Neural progenitor cell (in vitro differentiated cells): ENCODE data around the gene HOXD12. TPM values are rescaled to one million over a fixed set of nuclear protein-coding genes. Genes with fewer than 3 reads are reported as not detected.
A peak's percentile ranks its signal among the peaks of the same experiment; 100 is the strongest.

Experiments
- DNase-seq: peaks from one replicate; pipeline ENCODE4 v3.0.0-alpha.2; 2016; ENCODE audit warnings: low spot score
- H2AFZ ChIP-seq: fragments of 200-600 bp; sonication (generic); replicated peaks from 2 replicates; pipeline ENCODE4 v1.6.1; 2016; ENCODE audit warnings: antibody characterized with exemption
- H3F3A ChIP-seq: fragments of 200-600 bp; sonication (generic); 2 replicates; pipeline ENCODE4 v1.6.1; 2016; ENCODE audit warnings: antibody characterized with exemption, low read depth
- H3K27ac ChIP-seq: fragments of 200-600 bp; sonication (generic); 2 replicates; pipeline ENCODE4 v1.5.1; 2016; ENCODE audit warnings: mild to moderate bottlenecking
- H3K27me3 ChIP-seq: fragments of 200-600 bp; sonication (generic); 2 replicates; pipeline ENCODE4 v1.6.1; 2016; ENCODE audit warnings: mild to moderate bottlenecking, moderate library complexity
- H3K36me3 ChIP-seq: fragments of 200-600 bp; sonication (generic); 2 replicates; pipeline ENCODE4 v1.5.1; 2016
- H3K4me1 ChIP-seq: fragments of 200-600 bp; sonication (generic); 2 replicates; pipeline ENCODE4 v1.6.1; 2016; ENCODE audit warnings: mixed run types
- H3K4me2 ChIP-seq: fragments of 200-600 bp; sonication (generic); 2 replicates; pipeline ENCODE4 v1.6.1; 2016
- H3K4me3 ChIP-seq: fragments of 200-600 bp; sonication (generic); 2 replicates; pipeline ENCODE4 v1.5.1; 2016
- H3K79me2 ChIP-seq: fragments of 200-600 bp; sonication (generic); 2 replicates; pipeline ENCODE4 v1.6.1; 2016; ENCODE audit warnings: low read depth
- H3K9ac ChIP-seq: fragments of 200-600 bp; sonication (generic); 2 replicates; pipeline ENCODE4 v1.6.1; 2016
- H3K9me3 ChIP-seq: fragments of 200-600 bp; sonication (generic); 2 replicates; pipeline ENCODE4 v1.5.1; 2016; ENCODE audit warnings: low read depth
- H4K20me1 ChIP-seq: fragments of 200-600 bp; sonication (generic); 2 replicates; pipeline ENCODE4 v1.6.1; 2016; ENCODE audit warnings: low read depth
- H3K27ac Mint-ChIP-seq: 3 replicates; pipeline ENCODE4 v1.8.0; 2021; ENCODE audit warnings: mixed read lengths
- H3K27me3 Mint-ChIP-seq: 2 replicates; pipeline ENCODE4 v1.8.0; 2022; ENCODE audit warnings: low read depth, mild to moderate bottlenecking, inconsistent platforms, moderate library complexity, mixed read lengths; ENCODE audit not compliant: insufficient read depth
- H3K36me3 Mint-ChIP-seq: 3 replicates; pipeline ENCODE4 v1.8.0; 2021; ENCODE audit warnings: mixed read lengths
- H3K4me1 Mint-ChIP-seq: 3 replicates; pipeline ENCODE4 v1.8.0; 2021; ENCODE audit warnings: mixed read lengths
- H3K4me3 Mint-ChIP-seq: 3 replicates; pipeline ENCODE4 v1.8.0; 2021; ENCODE audit warnings: mild to moderate bottlenecking, moderate library complexity, mixed read lengths
- H3K9me3 Mint-ChIP-seq: 3 replicates; pipeline ENCODE4 v1.8.0; 2020; ENCODE audit warnings: mixed read lengths
- EZH2 ChIP-seq: fragments of 200-600 bp; sonication (generic); IDR thresholded peaks from 2 replicates; pipeline ENCODE4 v1.6.1; 2017; ENCODE audit warnings: antibody characterized with exemption, mild to moderate bottlenecking, moderate library complexity
- EZH2phosphoT487 ChIP-seq: fragments of 200-600 bp; sonication (generic); IDR thresholded peaks from 2 replicates; pipeline ENCODE4 v1.6.1; 2017; ENCODE audit warnings: antibody characterized with exemption
- total RNA-seq: library from RNA; depleted of rRNA; stranded (reverse); fragments of >200 nt; gene quantifications from 2 replicates; pipeline ENCODE4 v1.2.3, GENCODE V29; 2015; ENCODE audit warnings: low replicate concordance
- TF ChIP-seq, protein P1 (sequence below): fragments of 200-600 bp; sonication (generic); IDR thresholded peaks from 2 replicates; pipeline ENCODE4 v1.5.1; 2017; ENCODE audit warnings: antibody characterized with exemption, mild to moderate bottlenecking

The HOXD12 gene
- total RNA-seq, 1 donor from 2014 or later, result not detected

- Mint-ChIP-seq H3K9me3 (peaks cover 2% of the 10 kb centered on the region), H3K4me1 (peaks cover 2% of the 10 kb centered on the region), H3K27me3 (peaks cover 84% of the 10 kb centered on the region), H3K36me3 (no peaks in the 10 kb centered on the region), H3K27ac (no peak overlapping the region), H3K4me3 (no peak overlapping the region)
- no peak overlapping the region for H3K9ac ChIP-seq
- TF ChIP-seq EZH2 (no peak), EZH2phosphoT487 (no peak)
- TF ChIP-seq, protein P1, sequence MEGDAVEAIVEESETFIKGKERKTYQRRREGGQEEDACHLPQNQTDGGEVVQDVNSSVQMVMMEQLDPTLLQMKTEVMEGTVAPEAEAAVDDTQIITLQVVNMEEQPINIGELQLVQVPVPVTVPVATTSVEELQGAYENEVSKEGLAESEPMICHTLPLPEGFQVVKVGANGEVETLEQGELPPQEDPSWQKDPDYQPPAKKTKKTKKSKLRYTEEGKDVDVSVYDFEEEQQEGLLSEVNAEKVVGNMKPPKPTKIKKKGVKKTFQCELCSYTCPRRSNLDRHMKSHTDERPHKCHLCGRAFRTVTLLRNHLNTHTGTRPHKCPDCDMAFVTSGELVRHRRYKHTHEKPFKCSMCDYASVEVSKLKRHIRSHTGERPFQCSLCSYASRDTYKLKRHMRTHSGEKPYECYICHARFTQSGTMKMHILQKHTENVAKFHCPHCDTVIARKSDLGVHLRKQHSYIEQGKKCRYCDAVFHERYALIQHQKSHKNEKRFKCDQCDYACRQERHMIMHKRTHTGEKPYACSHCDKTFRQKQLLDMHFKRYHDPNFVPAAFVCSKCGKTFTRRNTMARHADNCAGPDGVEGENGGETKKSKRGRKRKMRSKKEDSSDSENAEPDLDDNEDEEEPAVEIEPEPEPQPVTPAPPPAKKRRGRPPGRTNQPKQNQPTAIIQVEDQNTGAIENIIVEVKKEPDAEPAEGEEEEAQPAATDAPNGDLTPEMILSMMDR, result no peak
- peaks cover 100% of the 10 kb centered on the region for H3K27me3 ChIP-seq
- no peak overlapping the region for H3K27ac ChIP-seq
- H3F3A ChIP-seq, result no peaks in the 10 kb centered on the region
- no peaks in the 10 kb centered on the region for H3K9me3 ChIP-seq
- DNase-seq, result no peak
- no peak overlapping the region for H3K4me2 ChIP-seq
- no peak overlapping the region for H3K4me3 ChIP-seq
- no peak overlapping the region for H2AFZ ChIP-seq
- H3K36me3 ChIP-seq, result no peaks in the 10 kb centered on the region
- peaks cover 50% of the 10 kb centered on the region for H4K20me1 ChIP-seq
- H3K4me1 ChIP-seq, result no peaks in the 10 kb centered on the region
- H3K79me2 ChIP-seq, result no peaks in the 10 kb centered on the region
Observed at GRCh38 chr2:176146101-176146500, 46.5 kb downstream of the HOXD12 start.

DNA sequence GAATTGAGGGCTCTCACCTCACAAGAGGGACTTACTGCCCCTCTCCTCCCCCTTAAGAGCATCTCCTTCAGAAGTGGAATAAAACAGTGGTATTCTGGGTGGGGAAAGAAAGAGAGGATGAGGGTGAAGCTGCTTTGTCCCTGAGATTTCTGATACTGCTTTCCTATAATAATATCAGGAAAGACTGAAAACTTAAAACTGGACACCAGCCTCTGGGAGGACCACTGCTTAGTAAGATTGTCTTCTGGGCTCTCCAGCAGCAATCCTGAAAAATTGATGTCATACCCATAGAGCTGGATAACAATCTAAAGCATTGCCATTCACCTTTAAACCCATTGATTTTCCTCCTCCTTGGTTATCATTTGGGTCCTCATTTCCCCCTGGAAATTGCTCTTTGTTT, 47.0 kb downstream of the HOXD12 start:
- no peak for DNase-seq
- Mint-ChIP-seq H3K36me3 (no peaks in the 10 kb centered on the region), H3K27me3 (peaks cover 84% of the 10 kb centered on the region), H3K4me3 (no peak overlapping the region), H3K27ac (no peak overlapping the region), H3K9me3 (peaks cover 5% of the 10 kb centered on the region), H3K4me1 (no peaks in the 10 kb centered on the region)
- H3K4me1 ChIP-seq, result no peaks in the 10 kb centered on the region
- no peak overlapping the region for H2AFZ ChIP-seq
- no peaks in the 10 kb centered on the region for H3K79me2 ChIP-seq
- H3F3A ChIP-seq, result no peaks in the 10 kb centered on the region
- peaks cover 100% of the 10 kb centered on the region for H3K27me3 ChIP-seq
- H4K20me1 ChIP-seq, result peaks cover 55% of the 10 kb centered on the region
- H3K9me3 ChIP-seq, result no peaks in the 10 kb centered on the region
- H3K4me3 ChIP-seq, result no peak overlapping the region
- H3K36me3 ChIP-seq, result no peaks in the 10 kb centered on the region
- H3K27ac ChIP-seq, result no peak overlapping the region
- no peak overlapping the region for H3K4me2 ChIP-seq
- no peak overlapping the region for H3K9ac ChIP-seq
- TF ChIP-seq EZH2phosphoT487 (no peak), EZH2 (no peak)
- TF ChIP-seq, protein P1, result no peak

GRCh38 chr2:176147210-176147799, 47.7 kb downstream of the HOXD12 start:
- Mint-ChIP-seq H3K9me3 (peaks cover 5% of the 10 kb centered on the region), H3K4me3 (no peak overlapping the region), H3K36me3 (no peaks in the 10 kb centered on the region), H3K27ac (no peak overlapping the region), H3K27me3 (peaks cover 86% of the 10 kb centered on the region), H3K4me1 (no peaks in the 10 kb centered on the region)
- H2AFZ ChIP-seq, result no peak overlapping the region
- no peak overlapping the region for H3K27ac ChIP-seq
- DNase-seq, result no peak
- peaks cover 100% of the 10 kb centered on the region for H3K27me3 ChIP-seq
- no peaks in the 10 kb centered on the region for H3K4me1 ChIP-seq
- H3K79me2 ChIP-seq, result no peaks in the 10 kb centered on the region
- H3K4me2 ChIP-seq, result no peak overlapping the region
- no peak overlapping the region for H3K4me3 ChIP-seq
- H3K36me3 ChIP-seq, result no peaks in the 10 kb centered on the region
- no peaks in the 10 kb centered on the region for H3F3A ChIP-seq
- TF ChIP-seq, protein P1, result no peak
- TF ChIP-seq EZH2phosphoT487 (no peak), EZH2 (peak; percentile 85)
- peaks cover 60% of the 10 kb centered on the region for H4K20me1 ChIP-seq
- H3K9ac ChIP-seq, result no peak overlapping the region
- H3K9me3 ChIP-seq, result no peaks in the 10 kb centered on the region
